ENCODE results near the gene ENTHD1. TPM values are rescaled to one million over a fixed set of nuclear protein-coding genes. Genes with fewer than 3 reads are reported as not detected.

Gene ENTHD1
- polyA plus RNA-seq, 1 donor from 2014 or later, result not detected

GRCh38 chr22:39898997-39899396 is 5.4 kb upstream of the ENTHD1 start:
- H3K27ac ChIP-seq (ENCODE audit: low read length), result no peak overlapping the region
- H3K4me3 ChIP-seq (ENCODE audit: low read length), result no peak overlapping the region
- no peaks in the 10 kb centered on the region for H3K9me3 ChIP-seq (ENCODE audit: low read length)
- H3F3A ChIP-seq (ENCODE audit: insufficient read depth, low read length, poor library complexity, severe bottlenecking), result no peaks in the 10 kb centered on the region
- H3K36me3 ChIP-seq (ENCODE audit: insufficient read depth, low read length), result no peaks in the 10 kb centered on the region
- H2AFZ ChIP-seq (ENCODE audit: low read depth, low read length), result no peak overlapping the region
- H3K9me2 ChIP-seq (ENCODE audit: insufficient read depth, low read length), result no peaks in the 10 kb centered on the region
- no peak overlapping the region for H3K9ac ChIP-seq (ENCODE audit: low read length)
- no peaks in the 10 kb centered on the region for H3K27me3 ChIP-seq (ENCODE audit: insufficient read depth, low read depth, low read length)
- no peaks in the 10 kb centered on the region for H3K79me2 ChIP-seq (replicated peaks; ENCODE audit: insufficient read depth, low read length)
- no peaks in the 10 kb centered on the region for H4K20me1 ChIP-seq (ENCODE audit: insufficient read depth)
- TF ChIP-seq CTCF (IDR thresholded peaks at IDR 0.05; ENCODE audit: poor library complexity, severe bottlenecking) (no peak), SMC3 (conservative IDR thresholded peaks at IDR 0.05; ENCODE audit: poor library complexity) (no peak), MXI1 (conservative IDR thresholded peaks at IDR 0.05; ENCODE audit: poor library complexity, severe bottlenecking) (no peak), EZH2 (IDR thresholded peaks at IDR 0.05; ENCODE audit: borderline replicate concordance, insufficient read depth, low read length, poor library complexity, severe bottlenecking) (no peak), RAD21 (conservative IDR thresholded peaks at IDR 0.05) (no peak), EP300 (conservative IDR thresholded peaks at IDR 0.05; ENCODE audit: poor library complexity, severe bottlenecking) (no peak), TAF1 (IDR thresholded peaks at IDR 0.05; ENCODE audit: low read depth) (no peak)
- TF ChIP-seq, protein P1, sequence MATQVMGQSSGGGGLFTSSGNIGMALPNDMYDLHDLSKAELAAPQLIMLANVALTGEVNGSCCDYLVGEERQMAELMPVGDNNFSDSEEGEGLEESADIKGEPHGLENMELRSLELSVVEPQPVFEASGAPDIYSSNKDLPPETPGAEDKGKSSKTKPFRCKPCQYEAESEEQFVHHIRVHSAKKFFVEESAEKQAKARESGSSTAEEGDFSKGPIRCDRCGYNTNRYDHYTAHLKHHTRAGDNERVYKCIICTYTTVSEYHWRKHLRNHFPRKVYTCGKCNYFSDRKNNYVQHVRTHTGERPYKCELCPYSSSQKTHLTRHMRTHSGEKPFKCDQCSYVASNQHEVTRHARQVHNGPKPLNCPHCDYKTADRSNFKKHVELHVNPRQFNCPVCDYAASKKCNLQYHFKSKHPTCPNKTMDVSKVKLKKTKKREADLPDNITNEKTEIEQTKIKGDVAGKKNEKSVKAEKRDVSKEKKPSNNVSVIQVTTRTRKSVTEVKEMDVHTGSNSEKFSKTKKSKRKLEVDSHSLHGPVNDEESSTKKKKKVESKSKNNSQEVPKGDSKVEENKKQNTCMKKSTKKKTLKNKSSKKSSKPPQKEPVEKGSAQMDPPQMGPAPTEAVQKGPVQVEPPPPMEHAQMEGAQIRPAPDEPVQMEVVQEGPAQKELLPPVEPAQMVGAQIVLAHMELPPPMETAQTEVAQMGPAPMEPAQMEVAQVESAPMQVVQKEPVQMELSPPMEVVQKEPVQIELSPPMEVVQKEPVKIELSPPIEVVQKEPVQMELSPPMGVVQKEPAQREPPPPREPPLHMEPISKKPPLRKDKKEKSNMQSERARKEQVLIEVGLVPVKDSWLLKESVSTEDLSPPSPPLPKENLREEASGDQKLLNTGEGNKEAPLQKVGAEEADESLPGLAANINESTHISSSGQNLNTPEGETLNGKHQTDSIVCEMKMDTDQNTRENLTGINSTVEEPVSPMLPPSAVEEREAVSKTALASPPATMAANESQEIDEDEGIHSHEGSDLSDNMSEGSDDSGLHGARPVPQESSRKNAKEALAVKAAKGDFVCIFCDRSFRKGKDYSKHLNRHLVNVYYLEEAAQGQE (IDR thresholded peaks at IDR 0.05; ENCODE audit: borderline replicate concordance), result no peak
- no peak overlapping the region for H3K4me2 ChIP-seq (ENCODE audit: low read length)

DNA sequence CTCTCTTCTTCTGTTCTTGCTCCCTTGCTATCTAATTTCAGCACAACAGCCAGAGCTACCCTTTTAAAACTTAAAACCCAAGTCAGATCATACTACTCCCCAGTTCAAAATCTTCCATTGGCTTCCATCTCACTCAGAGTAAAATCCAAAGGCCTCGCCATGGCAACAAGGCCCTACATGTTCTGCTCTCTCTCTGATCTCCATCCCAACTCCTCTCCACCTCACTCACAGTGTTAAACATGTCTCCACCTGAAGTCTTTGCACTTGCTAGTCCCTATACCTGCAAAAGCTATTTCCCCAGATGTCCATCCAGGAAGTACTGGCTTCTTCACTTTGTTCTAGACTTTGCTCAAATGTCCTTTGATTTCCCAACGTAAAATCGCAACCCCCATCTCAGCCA is 4.3 kb upstream of the ENTHD1 start:
- Histone ChIP-seq H3K9ac (ENCODE audit: low read length) (no peak overlapping the region), H3K27ac (ENCODE audit: low read length) (no peak overlapping the region), H3F3A (ENCODE audit: insufficient read depth, low read length, poor library complexity, severe bottlenecking) (no peaks in the 10 kb centered on the region), H3K9me2 (ENCODE audit: insufficient read depth, low read length) (no peaks in the 10 kb centered on the region), H3K9me3 (ENCODE audit: low read length) (no peaks in the 10 kb centered on the region), H3K79me2 (replicated peaks; ENCODE audit: insufficient read depth, low read length) (no peaks in the 10 kb centered on the region), H4K20me1 (ENCODE audit: insufficient read depth) (no peaks in the 10 kb centered on the region), H3K4me2 (ENCODE audit: low read length) (no peak overlapping the region), H3K27me3 (ENCODE audit: insufficient read depth, low read depth, low read length) (no peaks in the 10 kb centered on the region), H3K36me3 (ENCODE audit: insufficient read depth, low read length) (no peaks in the 10 kb centered on the region), H3K4me3 (ENCODE audit: low read length) (no peak overlapping the region), H2AFZ (ENCODE audit: low read depth, low read length) (no peak overlapping the region)
- no peak for TF ChIP-seq EZH2 (IDR thresholded peaks at IDR 0.05; ENCODE audit: borderline replicate concordance, insufficient read depth, low read length, poor library complexity, severe bottlenecking)
- no peak for TF ChIP-seq MXI1 (conservative IDR thresholded peaks at IDR 0.05; ENCODE audit: poor library complexity, severe bottlenecking)
- TF ChIP-seq TAF1 (IDR thresholded peaks at IDR 0.05; ENCODE audit: low read depth), result no peak
- TF ChIP-seq CTCF (IDR thresholded peaks at IDR 0.05; ENCODE audit: poor library complexity, severe bottlenecking), result no peak
- no peak for TF ChIP-seq SMC3 (conservative IDR thresholded peaks at IDR 0.05; ENCODE audit: poor library complexity)
- TF ChIP-seq, protein P1 (IDR thresholded peaks at IDR 0.05; ENCODE audit: borderline replicate concordance), result no peak
- no peak for TF ChIP-seq POLR2AphosphoS5 (IDR thresholded peaks at IDR 0.05)
- TF ChIP-seq RAD21 (conservative IDR thresholded peaks at IDR 0.05), result no peak
- TF ChIP-seq EP300 (conservative IDR thresholded peaks at IDR 0.05; ENCODE audit: poor library complexity, severe bottlenecking), result no peak
